AG08396 (cell line): ENCODE data around the gene SEMA4A.
A peak's percentile ranks its signal among the peaks of the same experiment; 100 is the strongest.
"Not testable (repeated sequence)": the region's sequence is repeated elsewhere in the genome, so short reads cannot be mapped to it uniquely, and the experiment has no call there.

ENCODE experiments used
- DNase-seq: peaks from one replicate; pipeline ENCODE4 v3.0.0; 2012; ENCODE audit warnings: low spot score, mixed read lengths

The SEMA4A gene

GRCh38 chr1:156160000-156160742, 6.8 kb downstream of the SEMA4A start:
- no peak for DNase-seq

GRCh38 chr1:156160743-156161171, 7.4 kb downstream of the SEMA4A start:
- peak; percentile 87 for DNase-seq

- DNase-seq, result no peak
These were observed 9.1 kb downstream of the SEMA4A start for GRCh38 chr1:156162430-156163037.

DNA sequence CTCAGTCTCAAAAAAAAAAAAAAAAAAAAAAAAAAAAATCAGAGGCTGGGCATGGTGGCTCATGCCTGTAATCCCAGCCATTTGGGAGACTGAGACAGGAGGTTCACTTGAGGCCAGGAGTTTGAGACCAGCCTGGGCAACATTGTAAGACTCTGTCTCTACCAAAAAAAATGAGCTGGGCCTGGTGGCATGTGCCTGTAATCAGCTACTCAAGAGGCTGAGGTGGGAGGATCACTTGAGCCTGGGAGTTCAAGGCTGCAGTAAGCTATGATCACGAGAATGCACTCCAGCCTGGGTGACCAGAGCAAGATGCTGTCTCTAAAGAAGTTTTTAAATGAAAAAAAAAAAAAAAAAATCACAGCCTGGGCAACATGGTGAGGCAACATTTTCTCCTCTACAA, 10.3 kb downstream of the SEMA4A start:
- no peak for DNase-seq

DNA sequence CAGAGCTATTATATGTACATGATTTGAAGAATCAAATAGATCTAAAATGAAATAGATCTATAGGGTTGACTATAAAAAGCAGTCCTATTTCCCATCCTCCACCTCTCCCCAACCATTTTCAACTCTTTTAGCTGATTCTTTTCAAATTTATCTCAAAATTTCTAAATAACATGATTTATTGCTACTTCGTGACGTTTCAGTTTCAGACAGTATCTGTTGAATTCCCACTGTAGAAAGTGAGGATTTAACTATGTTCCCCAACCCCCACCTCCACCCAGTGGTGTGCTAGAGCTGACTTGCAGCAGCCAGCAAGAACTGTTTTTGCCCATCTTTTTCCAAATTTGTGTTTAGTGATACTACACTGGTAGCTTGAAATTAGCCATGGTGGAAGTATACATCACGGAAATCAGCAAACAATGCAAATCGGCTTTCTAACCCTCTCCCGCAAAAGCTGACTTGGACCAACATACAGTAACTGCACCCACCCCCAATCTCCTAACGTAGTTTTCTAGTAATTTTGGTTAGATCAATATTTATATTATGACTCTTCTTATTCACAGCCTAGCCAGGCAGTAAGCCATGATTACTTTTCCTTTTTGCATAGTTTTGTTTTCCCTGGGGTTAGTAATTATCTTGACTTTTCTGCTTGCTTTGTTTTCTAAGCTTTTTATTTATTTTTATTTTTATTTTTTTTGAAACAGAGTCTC, 10.9 kb downstream of the SEMA4A start:
- no peak for DNase-seq

- DNase-seq, result no peak
These were observed 11.7 kb downstream of the SEMA4A start for GRCh38 chr1:156165083-156165482.

- no peak for DNase-seq
These were observed 14.2 kb downstream of the SEMA4A start for GRCh38 chr1:156167536-156167935.

DNA sequence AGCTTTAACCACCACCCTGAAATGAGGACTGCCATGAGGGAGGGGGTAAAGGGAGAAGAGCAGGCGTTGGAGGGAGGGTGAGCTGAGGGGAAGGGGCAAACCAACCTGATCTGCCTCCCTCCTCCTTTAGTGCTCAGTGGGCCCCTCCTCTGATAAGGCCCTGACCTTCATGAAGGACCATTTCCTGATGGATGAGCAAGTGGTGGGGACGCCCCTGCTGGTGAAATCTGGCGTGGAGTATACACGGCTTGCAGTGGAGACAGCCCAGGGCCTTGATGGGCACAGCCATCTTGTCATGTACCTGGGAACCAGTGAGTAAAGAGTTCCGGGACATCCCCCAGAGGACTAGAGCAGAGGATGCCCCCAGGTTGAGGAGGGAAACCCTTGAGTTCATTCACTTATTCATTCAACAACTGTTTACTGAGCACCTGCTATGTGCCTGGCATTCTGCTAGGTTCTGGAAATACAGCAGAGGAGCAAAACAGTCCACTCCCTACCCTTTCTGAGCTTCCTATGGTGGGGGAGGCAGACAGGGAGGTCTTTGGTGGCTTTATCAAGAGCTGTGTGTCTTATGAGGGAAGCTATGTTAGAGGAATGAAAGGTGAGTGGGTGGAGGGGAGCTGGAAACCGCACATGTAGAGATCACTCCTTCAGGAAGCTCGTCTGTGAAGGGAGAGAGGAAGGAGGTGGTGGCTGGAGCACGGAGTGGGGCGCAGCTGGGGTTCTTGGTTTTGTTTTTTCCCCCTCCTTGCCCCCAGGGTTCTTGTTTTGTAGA, 19.5 kb downstream of the SEMA4A start:
- DNase-seq, result no peak

DNA sequence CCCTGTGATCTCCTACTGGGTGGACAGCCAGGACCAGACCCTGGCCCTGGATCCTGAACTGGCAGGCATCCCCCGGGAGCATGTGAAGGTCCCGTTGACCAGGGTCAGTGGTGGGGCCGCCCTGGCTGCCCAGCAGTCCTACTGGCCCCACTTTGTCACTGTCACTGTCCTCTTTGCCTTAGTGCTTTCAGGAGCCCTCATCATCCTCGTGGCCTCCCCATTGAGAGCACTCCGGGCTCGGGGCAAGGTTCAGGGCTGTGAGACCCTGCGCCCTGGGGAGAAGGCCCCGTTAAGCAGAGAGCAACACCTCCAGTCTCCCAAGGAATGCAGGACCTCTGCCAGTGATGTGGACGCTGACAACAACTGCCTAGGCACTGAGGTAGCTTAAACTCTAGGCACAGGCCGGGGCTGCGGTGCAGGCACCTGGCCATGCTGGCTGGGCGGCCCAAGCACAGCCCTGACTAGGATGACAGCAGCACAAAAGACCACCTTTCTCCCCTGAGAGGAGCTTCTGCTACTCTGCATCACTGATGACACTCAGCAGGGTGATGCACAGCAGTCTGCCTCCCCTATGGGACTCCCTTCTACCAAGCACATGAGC, 23.3 kb downstream of the SEMA4A start:
- no peak for DNase-seq

- DNase-seq, result no peak
These were observed 24.7 kb downstream of the SEMA4A start for GRCh38 chr1:156177919-156178654.

DNA sequence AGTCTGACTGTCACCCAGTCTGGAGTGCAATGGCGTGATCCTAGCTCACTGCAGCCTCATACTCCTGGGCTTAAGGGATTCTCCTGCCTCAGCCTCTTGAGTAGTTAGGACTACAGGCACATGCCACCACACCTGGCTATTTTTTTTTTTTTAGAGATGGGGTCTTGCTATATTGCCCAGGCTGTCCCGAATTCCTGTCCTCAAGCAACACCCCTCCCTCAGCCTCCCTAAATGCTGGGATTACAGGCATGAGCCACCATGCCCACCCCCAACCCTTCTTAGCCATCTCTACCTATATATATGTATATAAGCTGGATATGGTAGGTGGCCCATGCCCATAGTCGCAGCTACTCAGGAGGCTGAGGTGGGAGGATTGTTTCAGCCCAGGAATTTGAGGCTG, 27.1 kb downstream of the SEMA4A start:
- no peak for DNase-seq

- DNase-seq, result not testable (repeated sequence)
These were observed 28.1 kb downstream of the SEMA4A start for GRCh38 chr1:156181391-156181924.

GRCh38 chr1:156182010-156182779, 28.8 kb downstream of the SEMA4A start:
- DNase-seq, result not testable (repeated sequence)

DNA sequence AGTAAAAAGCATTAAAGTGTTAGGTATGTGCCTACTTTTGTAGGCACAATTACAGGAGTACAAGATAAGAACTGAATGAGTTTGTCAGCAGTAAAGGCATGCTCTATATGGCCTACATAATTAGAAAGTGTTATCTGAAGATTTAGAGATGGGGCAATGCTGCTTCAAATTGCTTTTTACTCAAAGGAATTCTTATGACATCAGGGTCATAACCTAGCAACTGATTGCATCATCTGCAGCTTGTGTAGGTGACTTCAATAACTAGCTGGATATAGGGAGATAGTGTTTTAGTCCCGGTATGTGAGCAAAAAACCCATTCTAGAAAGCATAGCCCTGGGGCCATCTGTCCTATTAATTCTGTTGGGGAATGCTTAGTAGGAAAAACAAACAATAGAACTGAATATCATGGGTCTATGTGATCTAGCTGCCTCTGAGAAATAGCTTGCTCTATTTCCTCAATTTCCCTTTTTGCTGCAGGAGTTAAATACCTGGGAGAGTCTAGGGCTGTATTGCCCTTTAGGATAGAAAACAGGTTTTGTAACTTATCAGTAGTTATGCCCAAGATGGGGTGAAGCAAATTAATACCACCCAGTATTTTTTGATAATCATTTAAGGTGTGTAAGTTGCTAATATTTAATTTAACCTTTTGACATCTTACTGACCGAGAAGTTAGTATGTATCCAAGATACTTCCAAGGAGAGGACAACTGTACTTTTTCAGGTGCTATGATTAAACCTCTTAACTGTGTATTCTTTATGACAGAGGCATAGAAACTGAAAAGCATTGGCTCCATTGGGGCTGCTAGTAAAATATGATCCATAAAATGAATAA, 33.2 kb downstream of the SEMA4A start:
- DNase-seq, result not testable (repeated sequence)

GRCh38 chr1:156190265-156190664, 36.9 kb downstream of the SEMA4A start:
- not testable (repeated sequence) for DNase-seq

- no peak for DNase-seq
These were observed 38.0 kb downstream of the SEMA4A start for GRCh38 chr1:156191292-156191964.

DNA sequence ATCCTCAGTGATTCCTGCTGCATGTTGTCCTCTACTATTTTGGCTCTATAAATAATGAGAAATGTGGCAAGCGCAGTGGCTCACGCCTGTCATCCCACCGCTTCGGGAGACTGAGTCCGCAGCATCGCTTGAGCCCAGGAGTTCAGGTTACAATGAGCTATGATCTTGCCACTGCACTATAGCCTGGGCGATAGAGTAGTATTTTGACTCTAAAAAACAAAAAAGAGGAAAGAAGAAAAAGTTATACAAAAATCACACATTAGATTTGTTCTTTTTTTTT, 39.8 kb downstream of the SEMA4A start:
- DNase-seq, result no peak

DNA sequence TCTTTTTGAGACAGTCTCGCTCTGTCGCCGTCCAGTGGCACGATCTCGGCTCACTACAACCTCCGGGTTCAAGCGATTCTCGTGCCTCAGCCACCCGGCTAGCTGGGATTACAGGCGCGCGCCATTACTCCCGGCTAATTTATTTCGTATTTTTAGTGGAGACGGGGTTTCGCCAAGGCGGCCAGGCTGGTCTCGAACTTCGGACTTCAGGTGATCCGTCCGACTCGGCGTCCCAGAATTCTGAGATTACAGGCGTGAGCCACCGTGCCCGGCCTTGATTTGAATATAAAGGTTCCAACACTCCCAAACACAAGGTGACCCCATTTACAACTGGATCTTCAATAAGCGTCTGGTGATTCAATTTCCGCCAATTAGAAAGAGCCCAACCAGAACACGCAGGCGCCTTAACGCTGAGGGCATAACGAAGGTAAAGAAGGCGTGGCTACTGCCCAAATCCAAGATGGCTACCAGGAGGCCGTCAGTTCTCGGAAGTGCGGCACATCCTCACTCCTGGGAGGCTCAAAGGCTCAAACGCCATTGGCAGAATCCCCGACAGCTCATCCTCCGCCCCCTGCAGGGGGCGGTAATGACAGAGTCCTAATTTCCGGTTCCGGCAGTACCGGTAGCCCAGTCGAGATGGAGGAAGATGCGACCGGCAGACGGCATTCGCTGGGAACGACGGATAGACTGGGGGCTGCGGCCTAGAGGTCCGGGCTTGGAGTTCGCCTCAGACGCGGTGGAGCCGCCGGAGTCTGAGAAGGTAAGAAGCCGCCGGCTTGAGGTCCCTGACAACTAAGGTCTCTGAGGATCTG, 40.3 kb downstream of the SEMA4A start, which contains the start of gene SLC25A44:
TSS of gene SLC25A44 (plus strand) at position 617 of the 812 bp plus-strand sequence. CDS start 5,744 bp downstream, outside the sequence.
- DNase-seq, result peak; percentile 95
